Vagina (tissue), 2 donors: ENCODE data around the gene SRPK3.
"Not testable (repeated sequence)": the region's sequence is repeated elsewhere in the genome, so short reads cannot be mapped to it uniquely, and the experiment has no call there.

Experiments
- CTCF ChIP-seq, 3 experiments: fragments of 450-650 bp in 2 of 3; fragments of 200-600 bp in 1 of 3; sonication (generic) in 1 of 3; IDR thresholded peaks; one replicate each; pipeline ENCODE4 v1.5.1; 2017 to 2019; ENCODE audit warnings: antibody characterized with exemption in 3 of 3, mild to moderate bottlenecking in 2 of 3, moderate library complexity in 2 of 3
- POLR2A ChIP-seq, 2 donors: fragments of 450-650 bp; IDR thresholded peaks; one replicate each; pipeline ENCODE4 v1.6.1; 2017; ENCODE audit warnings: antibody characterized with exemption in 2 of 2, mild to moderate bottlenecking in 2 of 2, moderate library complexity in 2 of 2
- POLR2AphosphoS5 ChIP-seq, 2 donors: sonication (generic); formaldehyde crosslinking; IDR thresholded peaks; one replicate each; pipeline ENCODE4 v1.9.0; 2017; ENCODE audit warnings: antibody characterized with exemption in 2 of 2, mild to moderate bottlenecking in 2 of 2, low read depth in 1 of 2; ENCODE audit not compliant: insufficient read depth in 1 of 2

GRCh38 chrX:153745067-153745433 is 35.8 kb upstream of the SRPK3 start:
- not testable (repeated sequence) for TF ChIP-seq CTCF (IDR thresholded peaks at IDR 0.05); POLR2AphosphoS5 (IDR thresholded peaks at IDR 0.05; ENCODE audit: insufficient read depth in 1 of 2, low read depth in 1 of 2); POLR2A (IDR thresholded peaks at IDR 0.05)
